Measurements from ENCODE around the gene TSPAN17. TPM values are rescaled to one million over a fixed set of nuclear protein-coding genes. Genes with fewer than 3 reads are reported as not detected.

TSPAN17 gene
- total RNA-seq, 1 donor from 2014 or later = 37.5 TPM

DNA sequence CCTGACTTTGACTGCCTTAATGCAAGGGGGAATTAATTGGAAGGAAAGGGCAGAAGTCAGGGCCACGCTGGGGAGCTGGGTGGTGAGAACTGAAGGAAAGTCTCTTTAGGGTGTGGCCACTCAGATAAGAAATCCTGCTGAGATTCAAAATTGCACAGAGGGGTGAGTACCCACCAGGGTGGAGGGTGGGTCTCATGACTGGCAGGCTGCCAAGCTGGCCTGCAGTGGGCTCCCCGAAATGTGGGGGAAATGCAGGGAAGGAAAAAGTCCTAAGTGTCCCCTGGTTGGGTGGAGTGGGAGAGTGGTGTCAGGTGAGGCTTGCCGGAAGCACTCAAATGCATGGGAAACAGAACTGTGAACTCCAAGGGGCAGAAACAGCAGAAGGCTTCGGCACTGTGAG, 24.1 kb downstream of the TSPAN17 start:
- Mint-ChIP-seq H3K4me3 (ENCODE audit: low read depth) (no peak overlapping the region), H3K27me3 (peaks cover 28% of the 10 kb centered on the region), H3K9me3 (ENCODE audit: low read depth) (no peaks in the 10 kb centered on the region), H3K4me1 (ENCODE audit: low read depth) (peaks cover 3% of the 10 kb centered on the region), H3K36me3 (ENCODE audit: insufficient read depth) (no peaks in the 10 kb centered on the region), H3K27ac (no peak overlapping the region)
- TF ChIP-seq, protein P1, sequence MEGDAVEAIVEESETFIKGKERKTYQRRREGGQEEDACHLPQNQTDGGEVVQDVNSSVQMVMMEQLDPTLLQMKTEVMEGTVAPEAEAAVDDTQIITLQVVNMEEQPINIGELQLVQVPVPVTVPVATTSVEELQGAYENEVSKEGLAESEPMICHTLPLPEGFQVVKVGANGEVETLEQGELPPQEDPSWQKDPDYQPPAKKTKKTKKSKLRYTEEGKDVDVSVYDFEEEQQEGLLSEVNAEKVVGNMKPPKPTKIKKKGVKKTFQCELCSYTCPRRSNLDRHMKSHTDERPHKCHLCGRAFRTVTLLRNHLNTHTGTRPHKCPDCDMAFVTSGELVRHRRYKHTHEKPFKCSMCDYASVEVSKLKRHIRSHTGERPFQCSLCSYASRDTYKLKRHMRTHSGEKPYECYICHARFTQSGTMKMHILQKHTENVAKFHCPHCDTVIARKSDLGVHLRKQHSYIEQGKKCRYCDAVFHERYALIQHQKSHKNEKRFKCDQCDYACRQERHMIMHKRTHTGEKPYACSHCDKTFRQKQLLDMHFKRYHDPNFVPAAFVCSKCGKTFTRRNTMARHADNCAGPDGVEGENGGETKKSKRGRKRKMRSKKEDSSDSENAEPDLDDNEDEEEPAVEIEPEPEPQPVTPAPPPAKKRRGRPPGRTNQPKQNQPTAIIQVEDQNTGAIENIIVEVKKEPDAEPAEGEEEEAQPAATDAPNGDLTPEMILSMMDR (IDR thresholded peaks at IDR 0.05; ENCODE audit: unreplicated experiment) = no peak
- no peak for DNase-seq (ENCODE audit: low spot score, unreplicated experiment)

DNA sequence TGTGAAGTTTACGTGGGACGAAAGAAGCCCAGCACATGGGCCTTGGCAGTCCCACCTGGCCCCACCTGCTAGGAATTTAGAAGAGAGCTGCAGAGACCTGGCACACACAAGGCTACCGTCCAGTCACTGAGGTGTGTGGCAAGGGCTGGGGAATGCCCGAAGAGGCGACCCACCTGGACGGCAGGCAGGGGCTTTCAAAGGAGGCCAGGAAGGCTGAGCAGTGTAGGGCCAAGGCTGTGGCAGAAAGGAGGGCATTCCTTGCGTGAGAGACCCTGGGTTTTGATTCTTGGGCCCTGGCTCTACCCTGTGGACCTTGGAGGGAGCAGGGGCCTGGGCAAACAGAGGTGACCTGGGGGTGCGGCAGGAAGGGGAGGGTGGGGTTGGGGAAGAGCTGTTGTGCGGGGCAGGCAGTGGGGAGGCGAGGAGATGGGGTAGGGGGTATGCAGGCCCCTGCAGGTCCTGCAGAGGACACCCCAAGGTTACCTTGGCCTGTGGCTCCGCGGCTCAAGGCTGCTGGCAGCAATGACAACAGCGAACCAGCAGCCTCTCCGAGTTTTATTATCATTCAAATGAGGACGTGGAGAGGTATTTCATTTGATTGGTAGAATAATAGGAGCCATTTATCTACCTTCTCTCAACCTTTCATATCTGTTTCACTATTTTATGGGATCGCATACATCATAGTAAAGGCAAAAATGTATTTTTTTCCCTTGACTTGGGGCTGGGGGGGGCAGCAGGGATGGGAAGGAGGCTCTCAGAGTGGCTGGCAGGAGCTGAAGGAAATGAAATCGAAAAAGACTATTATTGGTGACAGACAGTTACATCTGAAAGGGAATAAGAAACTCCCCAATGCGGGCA, 24.8 kb downstream of the TSPAN17 start:
- Mint-ChIP-seq H3K27me3 (peaks cover 28% of the 10 kb centered on the region), H3K36me3 (ENCODE audit: insufficient read depth) (no peaks in the 10 kb centered on the region), H3K4me3 (ENCODE audit: low read depth) (no peak overlapping the region), H3K4me1 (ENCODE audit: low read depth) (peaks cover 3% of the 10 kb centered on the region), H3K27ac (no peak overlapping the region), H3K9me3 (ENCODE audit: low read depth) (no peaks in the 10 kb centered on the region)
- TF ChIP-seq, protein P1 (IDR thresholded peaks at IDR 0.05; ENCODE audit: unreplicated experiment) = no peak
- DNase-seq (ENCODE audit: low spot score, unreplicated experiment) = no peak

DNA sequence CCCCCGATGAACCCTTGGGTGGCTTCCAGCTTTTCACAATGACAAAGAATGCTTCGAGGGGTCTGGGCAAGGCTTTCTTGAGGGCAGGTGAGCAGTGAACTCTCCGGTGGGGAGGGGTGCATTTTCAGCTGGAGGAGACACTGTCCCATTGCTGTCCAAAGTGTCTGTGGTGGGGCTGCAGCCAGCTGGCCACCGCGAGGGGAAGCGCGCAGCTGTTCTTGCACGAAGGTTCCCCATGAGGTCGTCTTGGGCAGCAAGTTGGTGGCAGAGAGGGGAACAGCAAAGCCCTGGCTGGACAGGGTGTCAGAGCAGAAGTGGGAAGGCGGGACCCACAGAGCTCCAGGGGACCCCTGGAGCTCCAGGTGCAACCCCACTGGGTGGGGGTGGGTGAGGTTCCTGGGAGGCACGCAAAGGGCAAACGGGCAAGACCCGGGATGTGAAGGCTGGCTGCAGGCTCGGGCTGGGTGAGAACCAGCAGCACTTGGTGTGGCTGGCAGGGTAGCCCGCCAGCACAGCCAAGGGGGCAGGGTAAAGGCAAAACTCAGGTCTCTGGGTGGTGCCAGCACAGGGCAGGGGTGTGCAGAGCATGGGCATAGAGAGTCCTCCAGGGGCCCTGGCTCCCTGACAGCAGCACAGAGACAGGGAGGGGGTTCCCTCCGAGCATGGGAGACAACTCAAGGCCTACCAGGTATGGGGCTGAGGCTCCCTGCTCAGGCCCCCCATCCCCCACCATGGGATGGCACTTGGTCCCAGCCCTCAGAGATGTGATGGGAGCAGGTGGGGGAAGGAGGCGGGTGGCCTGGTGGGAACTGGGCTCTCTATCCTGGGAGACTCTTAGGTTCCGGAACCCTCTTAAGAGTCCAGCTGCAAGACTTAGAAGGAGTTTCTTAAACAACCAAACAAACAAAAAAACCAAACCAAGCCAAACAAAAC, 26.6 kb downstream of the TSPAN17 start:
- Mint-ChIP-seq H3K27me3 (peaks cover 31% of the 10 kb centered on the region), H3K4me1 (ENCODE audit: low read depth) (peaks cover 3% of the 10 kb centered on the region), H3K27ac (no peak overlapping the region), H3K9me3 (ENCODE audit: low read depth) (no peaks in the 10 kb centered on the region), H3K4me3 (ENCODE audit: low read depth) (no peak overlapping the region), H3K36me3 (ENCODE audit: insufficient read depth) (no peaks in the 10 kb centered on the region)
- no peak for DNase-seq (ENCODE audit: low spot score, unreplicated experiment)
- TF ChIP-seq, protein P1 (IDR thresholded peaks at IDR 0.05; ENCODE audit: unreplicated experiment) = no peak

DNA sequence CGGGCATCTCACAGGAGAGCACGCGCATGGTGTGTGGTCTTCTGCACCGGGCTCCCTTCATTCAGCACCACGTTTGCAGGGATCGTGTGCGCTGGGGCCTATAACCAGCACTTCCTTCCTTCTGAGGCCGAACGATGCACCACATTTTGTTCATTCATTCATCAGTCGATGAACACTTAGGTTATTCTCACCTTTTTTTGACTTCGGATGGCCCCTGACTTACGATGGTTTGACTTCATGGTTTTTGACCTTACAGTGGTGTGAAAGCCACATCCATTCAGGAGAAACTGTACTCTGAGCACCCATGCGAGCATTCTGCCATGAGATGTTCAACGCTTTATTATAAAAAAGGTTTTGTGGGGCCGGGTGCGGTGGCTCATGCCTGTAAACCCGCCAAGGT, 27.5 kb downstream of the TSPAN17 start:
- H3K27ac Mint-ChIP-seq = no peak overlapping the region
- H3K27me3 Mint-ChIP-seq = peaks cover 33% of the 10 kb centered on the region
- no peaks in the 10 kb centered on the region for H3K36me3 Mint-ChIP-seq (ENCODE audit: insufficient read depth)
- H3K4me1 Mint-ChIP-seq (ENCODE audit: low read depth) = peaks cover 3% of the 10 kb centered on the region
- DNase-seq (ENCODE audit: low spot score, unreplicated experiment) = no peak
- TF ChIP-seq, protein P1 (IDR thresholded peaks at IDR 0.05; ENCODE audit: unreplicated experiment) = no peak
- H3K4me3 Mint-ChIP-seq (ENCODE audit: low read depth) = no peak overlapping the region
- H3K9me3 Mint-ChIP-seq (ENCODE audit: low read depth) = no peaks in the 10 kb centered on the region

DNA sequence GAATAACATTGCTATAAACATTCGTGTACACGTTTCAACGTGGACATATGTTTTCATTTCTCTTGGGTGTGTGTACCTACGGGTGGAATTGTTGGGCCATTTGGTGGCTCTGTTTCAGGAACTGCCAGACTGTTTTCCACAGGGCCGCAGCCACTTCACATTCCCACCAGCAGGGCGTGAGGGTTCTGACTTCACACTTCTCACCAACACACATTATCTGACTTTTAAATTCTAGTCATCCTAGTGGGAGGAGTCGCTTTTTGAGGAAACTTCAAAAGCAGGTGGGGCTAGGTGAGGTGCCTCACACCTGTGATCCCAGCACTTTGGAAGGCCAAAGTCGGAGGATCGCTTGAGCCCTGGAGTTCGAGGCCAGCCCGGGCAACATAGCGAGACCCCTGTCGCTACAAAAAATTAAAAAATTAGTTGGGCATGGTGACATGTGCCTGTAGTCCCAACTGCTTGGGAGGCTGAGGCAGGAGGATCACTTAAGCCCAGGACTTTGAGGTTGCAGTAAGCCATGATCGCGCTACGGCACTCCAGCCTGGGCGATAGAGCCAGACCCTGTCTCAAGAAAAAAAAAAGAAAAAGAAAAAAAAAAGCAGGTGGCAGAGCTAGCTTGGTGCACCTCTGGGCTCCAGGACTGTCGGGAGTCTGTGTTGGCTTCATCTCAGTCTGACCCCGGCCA, 28.5 kb downstream of the TSPAN17 start:
- Mint-ChIP-seq H3K27ac (no peak overlapping the region), H3K36me3 (ENCODE audit: insufficient read depth) (no peaks in the 10 kb centered on the region), H3K9me3 (ENCODE audit: low read depth) (no peaks in the 10 kb centered on the region), H3K4me3 (ENCODE audit: low read depth) (no peak overlapping the region), H3K27me3 (peaks cover 35% of the 10 kb centered on the region), H3K4me1 (ENCODE audit: low read depth) (peaks cover 3% of the 10 kb centered on the region)
- DNase-seq (ENCODE audit: low spot score, unreplicated experiment) = no peak
- TF ChIP-seq, protein P1 (IDR thresholded peaks at IDR 0.05; ENCODE audit: unreplicated experiment) = peak; percentile 75

All from progenitor cell of endocrine pancreas (in vitro differentiated cells).